Glomerular visceral epithelial cell (primary cell): ENCODE data around the gene ITPR2.

Experiments used
- DNase-seq: peaks from one replicate; pipeline ENCODE4 v3.0.0-alpha.2; 2016; ENCODE audit errors: extremely low spot score

The ITPR2 gene

DNA sequence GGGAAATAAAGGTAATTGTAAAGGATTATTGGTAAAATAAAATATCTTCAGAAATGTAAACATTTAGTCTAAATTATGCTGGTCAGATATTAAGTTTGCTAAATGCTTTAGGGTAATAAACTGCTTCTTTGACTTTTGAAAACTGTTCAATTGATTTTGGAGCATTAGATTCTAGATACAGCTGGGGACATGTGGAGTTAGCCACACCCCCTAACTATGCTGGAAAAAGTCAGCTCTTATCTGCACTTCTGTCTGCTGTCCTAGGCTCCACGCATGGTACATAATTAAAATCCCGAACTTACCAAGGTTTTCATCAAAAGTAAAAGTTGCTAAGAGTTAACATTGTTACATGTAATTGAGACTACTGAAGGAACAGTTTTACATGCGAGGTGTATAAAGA is 78.8 kb downstream of the ITPR2 start:
- no peak for DNase-seq

DNA sequence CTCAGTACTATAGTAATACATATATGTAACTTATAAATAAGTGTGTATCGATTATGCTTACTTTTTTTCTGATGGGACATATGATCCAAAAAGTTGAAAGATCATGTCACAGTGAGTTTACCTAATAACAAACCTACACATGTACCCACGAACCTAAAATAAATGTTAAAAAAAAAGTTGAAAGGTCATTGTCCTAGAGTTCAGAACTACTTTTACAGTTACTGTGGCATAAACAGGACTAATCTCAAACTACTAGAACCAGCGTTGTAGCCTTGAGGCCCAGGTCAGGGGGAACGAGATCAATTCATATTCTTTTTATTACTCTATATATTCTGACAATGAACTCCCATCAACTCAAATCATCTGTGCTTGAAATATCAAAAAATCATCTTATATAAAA is 81.8 kb downstream of the ITPR2 start:
- no peak for DNase-seq

DNA sequence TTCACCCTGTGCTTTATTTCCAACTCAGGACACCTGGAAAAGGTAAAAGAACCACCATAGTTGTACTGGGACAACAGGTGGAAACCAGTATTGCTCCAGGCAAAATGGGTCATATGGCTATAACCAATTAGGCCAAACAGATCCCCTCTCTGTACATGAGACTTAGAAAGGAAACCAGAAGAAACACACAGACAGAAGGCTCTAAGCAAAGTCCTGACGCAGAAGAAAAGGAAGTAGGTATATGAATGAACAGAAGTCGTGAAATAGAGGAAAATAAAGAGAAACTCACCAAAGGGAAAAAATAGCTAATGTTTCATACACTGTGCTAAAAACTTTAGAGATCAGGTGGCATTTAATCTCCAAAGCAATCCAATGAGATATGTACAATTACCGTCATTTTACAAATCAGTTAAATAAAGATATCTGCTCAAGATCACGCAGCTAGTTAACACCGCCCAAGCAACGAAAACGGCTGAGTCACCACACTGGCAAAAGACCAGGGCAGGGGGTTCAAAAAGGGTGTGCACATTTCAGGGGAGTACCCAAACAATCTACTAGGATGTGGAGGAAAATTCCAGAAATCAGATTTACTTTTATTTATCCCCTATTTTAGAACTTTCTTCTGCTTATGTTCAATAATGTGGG is 82.3 kb downstream of the ITPR2 start:
- DNase-seq, result no peak

DNA sequence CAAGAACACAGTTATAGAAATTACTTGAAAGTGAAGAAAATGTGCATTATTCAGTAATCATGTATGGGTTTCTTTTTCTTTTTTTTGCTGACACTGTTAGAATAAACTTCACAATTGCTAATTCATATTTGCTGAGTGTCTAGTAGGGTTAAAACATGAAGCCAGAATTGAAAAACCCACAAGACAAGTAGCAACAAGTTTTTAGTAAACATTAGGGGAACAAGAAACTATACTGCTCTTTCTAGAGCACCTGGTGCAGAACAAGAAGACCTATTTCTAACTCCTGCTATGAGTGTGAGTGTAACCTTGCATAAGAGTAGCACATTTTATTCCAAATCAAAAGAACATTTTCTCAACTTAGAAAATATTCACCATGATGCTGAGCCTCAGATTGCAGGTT is 83.2 kb downstream of the ITPR2 start:
- DNase-seq, result no peak

DNA sequence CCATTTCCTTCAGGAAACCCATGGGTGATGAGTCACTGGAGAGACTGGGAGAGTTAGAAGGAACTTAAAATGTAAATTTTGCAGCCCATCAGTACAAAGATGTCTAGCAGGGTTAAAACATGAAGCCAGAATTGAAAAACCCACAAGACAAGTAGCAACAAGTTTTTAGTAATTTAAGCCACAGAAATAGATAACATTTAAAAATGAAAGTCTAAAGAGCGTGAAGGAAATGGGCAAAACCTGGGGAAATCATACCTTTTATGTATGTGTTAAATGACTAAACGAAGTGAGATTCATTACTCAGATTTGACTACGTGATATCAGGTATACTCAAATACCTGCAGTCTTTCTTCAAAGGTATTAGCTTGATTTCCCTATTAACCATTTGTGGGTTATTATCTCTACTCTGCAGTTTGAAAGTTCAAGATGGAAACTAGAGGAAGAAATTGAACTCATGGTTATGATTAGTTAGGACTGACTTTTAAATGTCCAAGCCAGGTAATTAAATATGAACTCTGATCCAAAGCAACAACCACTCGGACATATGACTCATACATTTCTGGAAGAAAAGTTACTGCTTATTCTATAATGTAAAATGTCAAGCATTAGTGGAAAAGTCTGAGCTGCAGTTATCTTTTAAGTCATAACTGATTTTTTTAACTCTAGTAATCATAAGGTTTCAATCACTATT is 84.1 kb downstream of the ITPR2 start:
- peak; percentile 45 for DNase-seq

DNA sequence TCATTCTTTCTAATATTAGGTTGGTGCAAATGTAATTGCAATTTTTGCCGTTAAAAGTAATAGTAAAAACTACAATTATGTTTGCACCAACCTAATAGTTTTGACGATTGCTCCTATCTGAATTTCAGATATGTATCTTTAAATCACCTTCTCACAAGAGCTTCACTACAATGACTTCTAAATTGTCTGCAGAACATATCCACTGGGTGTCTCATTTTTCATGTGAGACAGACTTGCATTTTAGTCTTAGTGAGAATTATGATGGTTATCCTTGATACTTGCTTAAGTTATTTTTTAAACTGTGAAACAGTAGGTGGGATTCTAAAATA is 84.6 kb downstream of the ITPR2 start:
- DNase-seq, result no peak

DNA sequence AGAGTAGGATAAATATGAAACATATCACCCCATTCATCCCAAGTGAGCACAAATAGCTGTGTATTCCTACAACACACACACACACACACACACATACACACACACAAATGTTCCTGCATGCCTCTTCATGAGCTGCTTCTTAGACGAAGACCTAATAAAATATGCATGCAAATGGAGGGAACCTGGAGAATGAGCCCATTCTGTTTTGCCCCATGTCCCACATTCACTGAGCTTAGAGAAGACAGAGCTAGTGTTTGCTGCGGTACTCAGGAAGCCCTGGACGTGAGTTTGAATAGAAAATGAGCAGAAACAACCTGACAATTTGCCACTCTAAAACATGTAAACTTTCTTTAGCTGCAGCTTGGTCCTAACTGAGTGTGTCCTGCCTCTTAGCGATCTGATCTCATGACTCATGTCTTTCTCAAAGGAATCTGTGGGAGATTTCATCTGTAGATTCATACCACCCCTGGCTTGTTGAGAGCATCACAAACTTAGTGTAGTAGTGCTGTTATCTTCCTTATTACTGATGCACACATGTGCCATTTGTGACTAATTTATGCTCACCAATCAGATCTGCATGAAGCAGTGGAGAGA is 86.8 kb downstream of the ITPR2 start:
- DNase-seq, result peak; percentile 54

DNA sequence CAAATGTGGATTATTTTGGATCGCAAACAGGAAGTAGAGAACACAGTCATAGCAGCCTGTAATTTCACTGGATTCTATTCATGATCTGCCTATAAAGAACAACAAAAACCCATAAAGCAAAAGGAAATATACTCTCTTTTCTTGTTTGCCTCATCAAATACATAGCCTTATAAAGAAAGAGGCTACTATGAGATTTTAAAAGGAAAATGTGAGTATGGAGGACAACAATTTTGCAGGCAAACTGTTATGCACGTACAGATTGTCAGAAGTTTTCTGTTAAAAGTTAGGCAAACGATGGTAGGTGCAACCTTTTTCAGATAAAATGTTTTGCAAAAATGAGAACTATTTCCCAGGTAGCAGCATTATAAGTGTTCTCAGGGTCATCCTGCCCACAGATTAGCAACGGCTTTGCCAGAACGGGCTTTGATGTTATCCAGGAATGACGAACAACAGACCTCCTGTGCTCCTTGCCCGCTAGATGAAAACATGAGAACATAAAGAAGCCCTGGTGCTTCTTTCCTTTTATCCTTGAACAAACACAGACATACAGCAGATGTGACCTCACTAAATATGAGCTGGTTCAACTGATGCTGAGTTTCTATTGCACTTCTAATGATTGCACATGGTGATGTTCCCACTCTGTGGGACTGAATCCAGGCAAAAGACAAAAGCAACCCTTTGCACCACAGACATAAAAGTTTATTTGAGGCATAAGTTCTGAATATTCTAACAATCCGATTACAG is 88.1 kb downstream of the ITPR2 start:
- DNase-seq, result no peak

DNA sequence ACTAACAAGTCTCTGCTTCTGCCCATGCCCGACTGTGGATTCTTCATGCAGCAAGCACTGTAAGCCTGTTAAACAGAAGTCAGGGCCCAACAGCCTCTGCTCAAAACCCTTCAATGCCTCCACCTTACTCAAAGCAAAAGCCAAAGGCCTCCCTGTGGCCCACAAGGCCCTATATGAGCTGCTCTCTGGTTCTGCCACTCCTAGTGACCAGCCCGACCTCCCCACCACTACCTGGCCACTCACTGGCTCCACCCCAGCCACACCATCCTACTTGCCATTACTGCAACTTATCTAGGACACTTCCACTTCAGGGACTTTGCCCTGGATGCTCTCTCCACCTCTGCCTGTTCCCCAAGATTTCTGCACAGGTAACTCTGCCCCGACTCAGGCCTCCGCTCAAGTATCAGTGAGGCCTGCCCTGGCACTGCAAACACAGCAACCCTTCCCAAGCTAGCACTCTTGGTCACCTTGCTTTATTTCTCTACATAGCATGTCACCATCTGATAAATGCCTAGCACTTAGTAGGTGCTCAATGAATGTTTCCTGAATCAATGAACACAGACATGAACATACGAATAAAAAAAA is 88.9 kb downstream of the ITPR2 start:
- DNase-seq, result no peak

DNA sequence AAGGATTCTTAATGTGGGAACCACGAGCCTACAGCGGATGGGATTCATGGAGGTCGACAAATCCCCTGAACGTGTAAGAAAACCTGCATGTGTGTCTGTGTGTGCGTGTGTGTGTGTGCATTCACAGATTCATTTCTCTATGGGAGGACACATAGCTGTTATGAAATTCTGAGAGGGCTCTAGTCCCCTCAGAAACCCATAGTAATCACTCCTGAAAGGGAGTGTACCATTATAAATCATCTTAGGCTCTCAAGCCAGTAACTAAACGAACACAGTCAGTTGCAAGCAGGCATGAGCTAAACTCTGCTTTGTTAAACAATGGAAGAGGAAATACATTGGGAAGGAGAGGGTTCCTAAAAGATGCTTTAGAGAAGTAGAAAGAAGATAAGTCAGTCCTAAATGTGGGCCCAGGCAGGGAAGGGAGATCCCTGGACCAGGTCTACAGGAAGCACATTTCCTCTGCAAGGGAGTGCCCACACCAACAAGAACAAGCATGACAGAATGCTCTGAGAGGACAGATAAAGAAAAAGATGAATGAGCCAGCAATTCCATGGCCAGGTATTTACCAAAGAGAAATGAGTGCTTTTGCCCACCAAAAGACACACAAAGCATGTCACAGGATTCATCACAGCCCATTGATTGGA is 91.3 kb downstream of the ITPR2 start:
- no peak for DNase-seq

DNA sequence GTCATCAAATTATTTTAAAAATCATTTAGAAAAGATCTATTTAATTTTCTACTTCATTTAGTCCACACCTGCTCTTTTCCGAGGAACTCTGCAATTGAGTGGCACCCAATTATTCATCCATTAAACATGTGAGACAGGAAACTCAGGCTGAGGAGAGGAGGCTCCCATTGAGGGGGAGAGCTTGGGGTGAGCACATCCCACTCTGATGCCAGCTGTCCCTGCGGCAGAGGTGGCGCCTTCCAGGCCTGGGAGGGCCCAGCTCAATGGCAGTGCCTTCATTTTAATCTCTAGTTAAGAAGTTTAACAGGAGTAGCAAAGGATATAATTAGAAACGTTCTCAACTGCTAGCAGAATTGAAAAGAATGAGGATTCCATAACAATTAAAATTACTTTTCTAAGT is 92.0 kb downstream of the ITPR2 start:
- no peak for DNase-seq

DNA sequence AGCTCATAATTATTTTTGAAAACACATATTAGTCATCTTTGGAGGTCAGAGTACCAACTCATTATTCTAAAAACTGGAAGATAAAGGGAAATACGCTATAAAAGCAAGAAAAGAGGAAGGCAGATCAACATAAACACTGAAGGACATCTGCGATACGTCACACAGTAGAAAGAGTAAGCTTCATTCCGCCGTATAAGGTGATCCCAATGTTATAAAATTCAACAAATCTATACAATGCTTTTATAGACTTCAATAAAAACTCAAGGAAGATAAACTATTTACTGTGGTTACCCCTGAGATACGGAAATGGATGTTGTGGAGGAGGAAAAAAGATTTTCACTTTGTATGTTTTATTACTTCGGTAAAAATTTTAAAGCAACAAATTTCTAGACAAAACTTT is 92.6 kb downstream of the ITPR2 start:
- no peak for DNase-seq

DNA sequence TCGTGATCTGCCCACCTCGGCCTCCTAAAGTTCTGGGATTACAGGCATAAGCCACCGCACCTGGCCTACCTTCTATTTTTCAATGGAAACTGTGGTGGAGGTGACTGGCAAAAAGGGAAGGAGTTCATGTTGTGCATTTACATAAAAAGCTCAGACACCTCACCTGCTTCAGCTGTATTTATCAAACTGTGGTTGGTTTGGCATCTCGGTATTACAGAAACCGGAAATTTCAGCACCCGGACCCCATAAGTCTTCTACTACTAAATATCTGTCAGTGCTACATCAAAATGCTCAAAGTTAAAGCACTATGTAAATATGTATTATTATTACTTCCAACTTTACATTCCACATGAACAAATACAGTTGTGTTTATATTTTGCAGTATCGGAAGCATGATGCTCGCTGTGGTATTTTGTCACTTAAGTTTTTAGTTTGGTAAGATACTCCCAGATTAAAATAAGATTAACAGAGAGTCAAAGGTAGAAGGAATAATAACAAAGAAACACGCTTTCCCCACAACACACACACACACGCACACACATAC is 95.4 kb downstream of the ITPR2 start:
- no peak for DNase-seq

DNA sequence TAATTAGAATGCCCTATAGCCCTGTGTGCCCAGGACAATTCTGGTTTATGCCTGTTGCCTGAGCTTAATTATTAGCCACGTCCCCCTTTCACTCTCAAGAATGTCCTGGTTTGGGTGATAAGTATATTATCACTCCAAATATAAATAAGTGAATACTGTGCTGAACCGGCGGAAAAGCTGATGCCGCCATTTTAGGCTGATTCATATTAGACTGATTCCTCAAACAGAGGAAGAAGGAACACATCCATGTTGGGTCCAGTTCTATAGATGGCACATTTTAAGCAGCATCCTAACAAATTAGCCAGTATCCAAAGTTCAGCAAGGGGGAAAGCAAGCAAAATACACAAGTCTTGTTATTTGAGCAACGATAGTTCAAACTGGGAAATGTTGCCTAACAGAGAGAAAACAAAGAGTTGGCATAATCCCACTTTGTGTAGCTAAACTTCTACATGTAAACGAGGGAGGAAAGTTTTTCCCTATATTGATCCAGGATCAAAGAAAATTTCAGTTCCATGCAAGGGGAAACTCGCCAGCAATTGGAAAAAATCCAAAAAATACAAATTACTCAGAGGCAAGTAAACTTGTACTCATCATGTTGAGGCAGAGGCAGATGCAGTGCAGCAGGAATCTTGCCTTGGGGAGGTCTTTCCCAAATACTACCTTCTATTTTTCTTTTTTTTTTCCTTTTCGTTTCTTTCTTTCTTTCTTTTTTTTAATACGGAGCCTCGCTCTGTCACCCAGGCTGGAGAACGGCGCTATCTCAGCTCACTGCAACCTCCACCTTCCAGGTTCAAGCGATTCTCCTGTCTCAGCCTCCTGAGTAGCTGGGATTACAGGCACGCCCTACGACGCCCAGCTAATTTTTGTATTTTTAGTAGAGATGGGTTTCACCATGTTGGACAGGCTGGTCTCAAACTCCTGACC is 96.2 kb downstream of the ITPR2 start:
- no peak for DNase-seq

DNA sequence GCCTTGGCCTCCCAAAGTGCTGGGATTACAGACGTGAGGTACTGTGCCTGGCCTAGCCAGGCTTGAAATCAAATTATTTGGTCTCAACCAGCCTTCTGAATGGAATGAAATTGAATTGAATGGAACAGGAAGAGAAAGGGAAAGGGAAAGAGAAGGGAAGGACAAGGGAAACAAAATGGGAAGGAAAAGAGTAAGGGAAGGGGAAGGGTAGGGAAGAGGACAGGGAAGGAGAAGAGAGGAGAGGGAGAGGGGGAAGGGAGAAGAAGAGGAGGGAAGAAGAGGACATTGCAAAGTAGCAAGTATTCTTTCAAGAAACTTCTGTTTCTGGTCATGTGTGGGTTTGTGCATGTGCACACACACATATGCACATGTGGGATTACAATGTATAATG is 97.8 kb downstream of the ITPR2 start:
- DNase-seq, result no peak

DNA sequence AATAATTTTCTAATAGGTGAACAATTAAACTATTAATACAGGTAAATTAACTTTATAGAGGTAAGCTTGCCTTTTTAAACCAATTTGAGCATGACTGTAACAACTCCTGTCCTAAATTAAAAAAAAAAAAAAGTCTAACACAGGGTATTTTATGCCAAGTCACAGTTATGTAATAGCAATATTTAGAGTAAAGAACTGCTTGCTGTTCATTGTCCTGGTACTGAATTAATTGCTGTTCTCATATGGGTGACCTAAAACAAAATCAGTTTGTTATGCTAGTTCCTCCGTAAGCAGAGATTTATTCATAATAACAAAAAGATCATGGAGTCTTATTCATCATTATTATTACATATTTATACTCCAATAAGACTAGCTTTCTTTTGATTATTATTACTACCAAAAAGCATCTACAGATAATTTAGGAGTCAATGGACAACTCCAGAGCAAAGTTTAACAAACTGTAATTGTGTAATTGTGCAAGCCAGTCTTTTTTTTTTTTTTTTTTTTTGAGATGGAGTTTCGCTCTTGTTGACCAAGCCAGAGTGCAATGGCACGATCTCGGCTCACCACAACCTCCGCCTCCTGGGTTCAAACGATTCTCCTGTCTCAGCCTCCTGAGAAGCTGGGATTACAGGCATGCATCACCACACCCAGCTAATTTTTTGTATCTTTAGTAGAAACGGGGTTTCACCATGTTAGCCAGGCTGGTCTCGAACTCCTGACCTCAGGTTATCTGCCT is 98.3 kb downstream of the ITPR2 start:
- DNase-seq, result no peak

DNA sequence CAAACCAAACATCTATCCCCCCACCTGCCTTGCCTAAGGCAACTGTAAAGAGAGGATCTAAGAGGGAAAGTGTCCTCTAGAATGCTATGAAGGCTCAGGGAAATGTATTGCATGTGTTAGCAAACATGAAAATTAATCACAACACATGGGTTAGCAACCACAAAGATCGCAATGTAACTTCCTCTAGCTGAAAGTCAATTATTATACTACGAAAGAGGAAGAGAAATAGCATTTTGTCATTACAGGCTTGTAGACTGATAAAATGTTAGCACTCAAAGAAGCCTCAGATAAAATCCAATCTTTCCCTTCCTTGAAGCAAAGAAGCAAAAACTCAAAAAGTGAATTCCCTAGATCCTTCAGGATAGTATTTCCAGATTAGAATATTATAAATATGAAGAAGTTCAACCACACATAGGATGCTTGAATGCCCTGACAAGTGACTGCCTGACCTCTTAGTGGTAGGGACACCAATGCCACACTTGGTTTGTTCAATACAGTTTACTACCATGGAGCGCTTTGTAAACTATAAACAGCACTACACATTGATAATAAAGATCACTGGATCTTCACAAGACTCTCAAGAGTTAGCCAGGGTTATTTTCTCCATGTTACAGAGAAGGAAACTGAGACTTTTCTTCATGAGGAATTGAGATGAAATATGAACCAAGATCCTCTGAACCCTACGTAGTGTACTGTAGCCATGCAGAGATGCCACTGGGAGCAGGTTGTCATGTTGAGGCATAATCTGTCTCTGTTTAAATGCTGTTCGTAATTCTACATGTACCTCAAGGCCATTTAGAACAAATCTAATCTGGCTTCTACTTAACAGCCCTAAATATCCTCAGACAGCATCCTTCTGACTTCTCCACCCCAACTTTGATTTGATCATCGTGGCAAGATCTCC is 100.7 kb downstream of the ITPR2 start:
- no peak for DNase-seq

DNA sequence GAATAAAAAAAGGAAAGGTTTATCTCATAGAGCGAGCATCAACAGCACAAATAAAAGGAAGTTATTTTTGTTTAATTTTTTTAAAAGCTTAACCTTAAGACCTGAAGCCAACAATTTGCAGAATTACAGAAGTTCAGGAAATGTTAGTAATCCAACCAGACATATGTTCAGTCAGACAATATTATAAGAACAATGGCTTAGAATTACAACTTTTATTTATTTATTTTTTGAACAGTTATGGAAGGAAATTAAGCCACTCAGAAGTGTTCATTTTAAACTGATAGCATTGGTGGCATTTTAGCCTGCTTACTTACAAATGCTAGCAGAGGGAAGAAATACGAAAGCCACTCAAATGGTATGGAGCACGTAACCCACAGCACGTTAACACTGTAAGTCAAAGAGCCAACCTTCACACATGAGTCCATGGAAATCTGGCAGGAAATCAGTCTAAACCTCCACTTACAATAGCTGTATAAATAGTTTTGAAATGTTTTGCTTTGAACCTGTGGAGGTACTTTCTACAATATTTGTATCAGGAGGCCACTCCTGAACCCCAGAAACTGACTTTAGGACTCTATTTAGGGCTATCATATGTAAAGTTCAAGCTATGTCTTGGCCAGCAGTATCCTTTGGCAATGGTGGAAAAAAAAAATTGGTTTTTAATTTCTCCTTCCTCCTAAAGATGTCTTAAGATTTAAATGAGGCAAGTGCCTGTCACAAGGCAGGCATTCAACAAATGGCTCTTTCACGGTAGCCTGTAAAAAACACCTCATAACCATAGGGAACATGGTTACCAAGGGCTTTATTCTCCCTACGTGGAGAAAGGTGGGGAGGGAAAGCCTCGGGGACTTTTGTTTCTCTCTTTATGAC is 102.3 kb downstream of the ITPR2 start:
- DNase-seq, result no peak
